IPS-18c (cell line): ENCODE results near the gene LSM10.

Source experiments
- H3K4me3 ChIP-seq: 2 replicates; pipeline ENCODE4 v1.7.0; 2013; ENCODE audit warnings: low read depth, mild to moderate bottlenecking, low read length, moderate library complexity; ENCODE audit not compliant: insufficient read depth
- H3K9me3 ChIP-seq: one replicate; pipeline ENCODE4 v1.6.1; 2013; ENCODE audit warnings: mild to moderate bottlenecking, low read length, moderate library complexity; ENCODE audit not compliant: control insufficient read depth, insufficient read depth

LSM10 gene

DNA sequence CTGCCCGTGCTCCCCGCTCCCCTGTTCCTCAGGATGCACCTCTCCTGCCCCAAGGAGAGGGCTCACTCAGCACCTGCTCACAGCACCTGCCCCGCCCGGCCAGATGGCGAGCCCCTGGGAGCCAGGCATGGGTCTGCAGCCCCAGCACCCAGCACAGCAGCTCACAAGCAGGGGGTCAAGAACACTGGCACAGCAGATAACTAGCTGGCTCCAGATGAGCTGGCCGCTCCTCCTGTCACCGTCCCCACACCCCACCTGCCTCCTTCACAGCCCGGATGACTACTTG is 53.4 kb downstream of the LSM10 start:
- Histone ChIP-seq H3K4me3 (no peak overlapping the region), H3K9me3 (no peaks in the 10 kb centered on the region)

DNA sequence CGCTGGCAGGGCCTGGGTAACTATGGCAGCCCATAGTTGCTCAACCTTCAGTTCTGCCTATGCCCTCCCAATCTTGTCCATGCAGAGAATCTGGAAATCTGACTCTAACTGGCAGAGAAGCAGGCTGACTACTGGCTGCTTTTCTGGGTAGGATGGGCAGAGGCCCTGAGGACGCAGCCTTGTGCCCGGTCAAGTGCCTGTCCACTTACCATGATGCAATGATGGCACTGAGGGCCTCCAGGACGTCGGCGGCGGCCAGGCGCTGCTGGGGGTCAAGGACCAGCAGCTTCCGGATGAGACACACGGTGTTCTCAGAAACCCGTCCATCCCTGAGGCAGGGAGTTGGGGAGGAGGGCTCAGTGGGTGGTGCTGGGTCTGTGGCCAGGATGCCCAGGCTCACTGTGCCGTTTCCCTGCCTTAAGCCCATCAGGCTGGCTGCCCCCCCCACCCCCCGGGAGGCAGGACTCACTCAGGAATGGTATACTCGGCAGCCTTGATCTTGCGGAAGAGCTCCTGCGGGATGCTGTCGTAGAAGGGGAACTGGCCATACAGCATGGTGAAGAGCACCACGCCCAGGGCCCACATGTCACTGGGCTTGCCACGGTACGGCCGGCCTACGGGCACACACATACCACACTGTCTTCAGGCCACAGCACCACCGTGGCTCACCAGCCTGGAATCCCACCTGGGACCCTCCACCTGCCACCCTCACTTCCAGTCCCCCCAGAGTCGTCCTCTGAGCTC is 53.9 kb downstream of the LSM10 start:
- no peak overlapping the region for H3K4me3 ChIP-seq
- H3K9me3 ChIP-seq: no peaks in the 10 kb centered on the region
